Measurements from ENCODE around the gene FAM180A.

FAM180A gene

GRCh38 chr7:135748770-135749169 lies at the start of gene FAM180A:
Gene FAM180A (minus strand): TSS chr7:135748813. CDS start chr7:135748580, 233 bp downstream.
- no peak for TF ChIP-seq CTCF (IDR thresholded peaks at IDR 0.05; ENCODE audit: low read depth, low read length)
- DNase-seq (ENCODE audit: extremely low read depth, low read depth) = peak; percentile 85

DNA sequence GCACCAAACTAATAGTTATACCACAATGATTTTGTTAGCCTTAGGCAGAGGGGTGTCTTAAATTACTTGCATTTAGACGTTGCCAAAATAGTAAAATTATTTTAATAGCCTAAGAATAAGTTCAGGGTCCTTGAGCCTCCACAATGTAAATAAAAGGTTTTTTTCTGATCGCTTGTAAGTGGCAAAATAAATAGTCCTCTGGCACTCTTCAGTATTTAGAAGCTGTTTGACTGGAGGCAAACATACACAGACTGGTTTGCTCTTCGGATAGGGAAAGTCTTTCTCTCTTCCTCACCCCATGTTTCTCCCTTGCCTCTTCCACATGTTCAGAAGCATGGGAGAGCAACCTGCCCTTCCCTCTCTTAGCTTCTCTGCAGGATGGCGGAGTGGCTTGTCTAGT lies 49.5 kb upstream of the FAM180A start:
- DNase-seq (ENCODE audit: extremely low read depth, low read depth) = no peak

DNA sequence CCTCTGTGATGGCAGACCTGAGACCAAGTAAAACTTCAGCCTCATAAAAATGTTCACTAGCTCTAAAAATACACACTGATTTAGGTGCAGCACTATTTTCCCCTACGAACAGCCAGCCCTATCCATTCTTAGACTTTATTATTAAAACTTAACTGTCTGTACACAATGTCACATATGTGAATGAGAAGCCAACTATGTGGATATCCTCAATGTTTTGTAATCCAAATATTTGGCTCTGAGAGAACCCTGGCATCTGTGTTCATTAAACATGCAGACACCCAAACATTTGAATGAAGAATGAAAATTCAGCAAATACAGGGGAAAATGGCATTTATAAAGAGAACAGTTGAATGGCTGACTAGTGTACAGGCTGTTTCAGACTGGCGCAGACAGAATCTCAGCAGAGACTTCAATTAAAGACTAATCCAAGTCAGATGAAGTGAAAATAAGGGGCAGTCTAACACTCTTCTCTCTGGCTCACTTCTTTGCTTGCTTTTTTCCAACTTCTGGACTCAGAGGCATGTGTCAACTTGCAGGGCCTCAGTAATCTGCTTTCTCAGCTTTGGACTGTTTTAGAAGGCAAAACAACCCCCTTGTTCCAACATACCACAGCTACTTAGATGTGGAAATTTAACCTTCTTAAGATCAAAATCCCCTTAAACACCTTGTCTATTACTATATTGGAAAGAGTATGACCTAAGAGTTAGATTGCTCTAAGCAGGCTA lies 47.4 kb upstream of the FAM180A start:
- no peak for DNase-seq (ENCODE audit: extremely low read depth, low read depth)
- no peak for TF ChIP-seq CTCF (IDR thresholded peaks at IDR 0.05; ENCODE audit: low read depth, low read length)

More for the DNA sequence above, 49.5 kb upstream of the FAM180A start:
- no peak for TF ChIP-seq CTCF (IDR thresholded peaks at IDR 0.05; ENCODE audit: low read depth, low read length)

- no peak for DNase-seq (ENCODE audit: extremely low read depth, low read depth)
- TF ChIP-seq CTCF (IDR thresholded peaks at IDR 0.05; ENCODE audit: low read depth, low read length) = no peak
These were observed 45.2 kb upstream of the FAM180A start for GRCh38 chr7:135793841-135794240.

GRCh38 chr7:135792866-135793265 lies 44.3 kb upstream of the FAM180A start:
- TF ChIP-seq CTCF (IDR thresholded peaks at IDR 0.05; ENCODE audit: low read depth, low read length) = no peak
- no peak for DNase-seq (ENCODE audit: extremely low read depth, low read depth)

DNA sequence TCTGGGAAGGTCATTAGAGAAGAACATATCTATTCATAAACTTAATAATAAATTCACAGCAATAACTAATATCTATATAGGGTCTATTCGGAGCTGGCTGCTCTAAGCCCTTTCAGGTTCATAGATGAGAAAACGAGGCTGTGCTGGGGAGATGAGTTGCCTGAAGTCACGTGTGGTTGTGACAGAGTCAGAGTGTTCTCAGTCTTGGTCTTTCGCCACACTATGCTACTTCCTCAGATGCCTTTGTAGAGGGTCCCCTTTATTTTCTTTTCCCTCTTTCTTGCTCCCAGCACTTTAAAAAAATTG lies 43.7 kb upstream of the FAM180A start:
- no peak for TF ChIP-seq CTCF (IDR thresholded peaks at IDR 0.05; ENCODE audit: low read depth, low read length)

GRCh38 chr7:135791543-135792362 lies 43.1 kb upstream of the FAM180A start:
- no peak for DNase-seq (ENCODE audit: extremely low read depth, low read depth)
- TF ChIP-seq CTCF (IDR thresholded peaks at IDR 0.05; ENCODE audit: low read depth, low read length) = no peak

More for the DNA sequence above, 43.7 kb upstream of the FAM180A start:
- no peak for DNase-seq (ENCODE audit: extremely low read depth, low read depth)
